Esophagus muscularis mucosa (tissue), 4 donors: ENCODE data around the gene EDIL3. TPM values are rescaled to one million over a fixed set of nuclear protein-coding genes. Genes with fewer than 3 reads are reported as not detected.

Source experiments
- DNase-seq: peaks from one replicate; pipeline ENCODE4 v3.0.0-alpha.2; 2017; ENCODE audit errors: extremely low spot score
- H3K27ac ChIP-seq, 4 donors: fragments of 200-600 bp; sonication (generic); replicated peaks in 1 of 4; 1 replicate in 3 of 4; 2 replicates in 1 of 4; pipeline ENCODE4 v1.5.1; 2016 to 2019; ENCODE audit warnings: mild to moderate bottlenecking in 1 of 4
- H3K27me3 ChIP-seq, 4 donors: fragments of 200-600 bp; sonication (generic); one replicate each; pipeline versions ENCODE4 v1.5.1 to v1.6.0; 2016 to 2019
- H3K36me3 ChIP-seq, 4 donors: fragments of 200-600 bp; sonication (generic); one replicate each; pipeline ENCODE4 v1.5.1; 2016 to 2019
- H3K4me1 ChIP-seq, 4 donors: fragments of 200-600 bp; sonication (generic); one replicate each; pipeline ENCODE4 v1.5.1; 2016 to 2019
- H3K4me3 ChIP-seq, 4 donors: fragments of 200-600 bp; sonication (generic); 1 replicate in 2 of 4; 2 replicates in 2 of 4; pipeline ENCODE4 v1.5.1; 2016 to 2019; ENCODE audit warnings: mild to moderate bottlenecking in 4 of 4, moderate library complexity in 1 of 4
- H3K9me3 ChIP-seq, 4 donors: fragments of 200-600 bp; sonication (generic); 1 replicate in 3 of 4; 2 replicates in 1 of 4; pipeline ENCODE4 v1.5.1; 2016 to 2019
- EP300 ChIP-seq: sonication (generic); formaldehyde crosslinking; IDR thresholded peaks from one replicate; pipeline ENCODE4 v1.6.1; 2017; ENCODE audit warnings: antibody characterized with exemption
- POLR2A ChIP-seq: fragments of 450-650 bp; IDR thresholded peaks from one replicate; pipeline ENCODE4 v1.6.1; 2017; ENCODE audit warnings: antibody characterized with exemption, moderate library complexity, mild to moderate bottlenecking, low read depth
- POLR2AphosphoS5 ChIP-seq, 2 donors: sonication (generic); formaldehyde crosslinking; IDR thresholded peaks; one replicate each; pipeline ENCODE4 v1.6.1; 2017; ENCODE audit warnings: antibody characterized with exemption in 2 of 2
- WGBS: methylation state at CpG from one replicate; pipeline ENCODE4 v1.1.5; 2018; 5-methylcytosine and 5-hydroxymethylcytosine counted together
- intact Hi-C: fragments of 100-400 bp; cut with DNase I; formaldehyde crosslinking; loops from one replicate; pipeline ENCODE4 v1.15.1; 2023
- total RNA-seq, 4 donors: library from RNA; depleted of rRNA; stranded (reverse); fragments of >200 nt; gene quantifications; one replicate each; pipeline versions ENCODE4 v1.1.0 to v1.2.1, GENCODE V29; 2016
- TF ChIP-seq, protein P1 (sequence below), 3 experiments: fragments of 200-600 bp in 2 of 3; fragments of 450-650 bp in 1 of 3; sonication (generic) in 2 of 3; IDR thresholded peaks; one replicate each; pipeline ENCODE4 v1.5.1; 2017 to 2019; ENCODE audit warnings: antibody characterized with exemption in 3 of 3, mild to moderate bottlenecking in 2 of 3, moderate library complexity in 1 of 3

Gene EDIL3, protein sequence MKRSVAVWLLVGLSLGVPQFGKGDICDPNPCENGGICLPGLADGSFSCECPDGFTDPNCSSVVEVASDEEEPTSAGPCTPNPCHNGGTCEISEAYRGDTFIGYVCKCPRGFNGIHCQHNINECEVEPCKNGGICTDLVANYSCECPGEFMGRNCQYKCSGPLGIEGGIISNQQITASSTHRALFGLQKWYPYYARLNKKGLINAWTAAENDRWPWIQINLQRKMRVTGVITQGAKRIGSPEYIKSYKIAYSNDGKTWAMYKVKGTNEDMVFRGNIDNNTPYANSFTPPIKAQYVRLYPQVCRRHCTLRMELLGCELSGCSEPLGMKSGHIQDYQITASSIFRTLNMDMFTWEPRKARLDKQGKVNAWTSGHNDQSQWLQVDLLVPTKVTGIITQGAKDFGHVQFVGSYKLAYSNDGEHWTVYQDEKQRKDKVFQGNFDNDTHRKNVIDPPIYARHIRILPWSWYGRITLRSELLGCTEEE
- 10 to 100 TPM in 3 of 4 donors, 1 to 10 TPM in 1; 10.0 to 17.9 (median 10.8) TPM for total RNA-seq

DNA sequence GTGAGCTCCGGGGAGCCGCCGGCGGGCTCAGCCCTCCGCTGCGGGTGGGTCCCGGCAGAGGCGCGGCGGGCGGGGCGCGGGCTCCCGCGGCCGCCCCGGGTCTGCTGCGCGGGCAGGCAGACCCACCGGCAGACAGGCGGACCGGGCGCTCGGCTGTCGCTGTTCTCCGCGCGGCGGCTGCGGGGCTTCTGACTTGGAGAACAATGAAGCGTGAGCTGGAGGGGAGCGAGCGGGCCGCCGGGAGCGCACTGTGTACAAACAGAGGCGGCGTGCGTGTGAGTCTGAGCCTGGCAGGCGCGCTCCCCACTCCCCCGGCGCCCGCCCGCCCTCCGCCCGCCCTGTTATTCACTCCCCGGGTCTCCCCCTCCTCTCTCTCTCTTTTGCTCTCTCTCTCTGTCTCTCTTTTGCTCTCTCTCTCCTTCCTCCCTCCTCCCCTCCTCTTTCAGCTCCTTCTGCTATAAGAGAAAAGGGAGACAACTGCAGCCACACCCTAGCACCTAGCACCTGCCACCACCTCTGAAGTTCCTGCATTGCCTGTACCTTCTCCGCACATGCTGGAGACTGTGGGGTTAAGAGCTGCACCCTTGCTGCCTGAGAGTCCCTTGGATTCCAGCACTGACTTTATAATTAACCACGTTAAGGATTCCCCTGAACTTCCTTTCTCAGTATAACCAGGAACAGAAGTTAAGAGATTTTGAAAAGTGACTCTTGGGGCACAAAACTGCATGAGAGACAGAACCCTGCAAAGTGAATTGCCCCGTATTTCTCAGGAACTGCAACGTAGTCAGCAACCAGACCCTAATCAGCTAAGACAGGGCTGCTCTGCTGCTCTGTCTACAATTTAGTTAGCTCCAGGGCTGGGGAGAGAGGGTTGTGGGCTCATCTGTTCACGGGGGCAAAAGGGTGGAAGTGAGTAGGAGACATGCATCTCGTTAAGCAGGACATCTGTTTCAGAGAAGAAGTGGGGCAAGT lies at the start of gene EDIL3:
Gene EDIL3, minus strand, starts transcription at position 277 of the 972 bp plus-strand sequence. CDS start 506 bp downstream, outside the sequence.
- Histone ChIP-seq H3K4me1 (peaks cover 8 to 39% (median 35%) of the 10 kb centered on the region in 4 donors), H3K9me3 (no peaks in the 10 kb centered on the region), H3K27ac (peak within 1 kb of the TSS; percentile 64 to 75 (median 70)), H3K27me3 (peaks cover 0 to 51% (median 9%) of the 10 kb centered on the region in 4 donors), H3K4me3 (peak within 1 kb of the TSS; percentile 57 to 65 (median 61)), H3K36me3 (no peaks in the 10 kb centered on the region)
- 2% methylated on average over 22 of the region's 54 CpGs for WGBS
- TF ChIP-seq, protein P1, sequence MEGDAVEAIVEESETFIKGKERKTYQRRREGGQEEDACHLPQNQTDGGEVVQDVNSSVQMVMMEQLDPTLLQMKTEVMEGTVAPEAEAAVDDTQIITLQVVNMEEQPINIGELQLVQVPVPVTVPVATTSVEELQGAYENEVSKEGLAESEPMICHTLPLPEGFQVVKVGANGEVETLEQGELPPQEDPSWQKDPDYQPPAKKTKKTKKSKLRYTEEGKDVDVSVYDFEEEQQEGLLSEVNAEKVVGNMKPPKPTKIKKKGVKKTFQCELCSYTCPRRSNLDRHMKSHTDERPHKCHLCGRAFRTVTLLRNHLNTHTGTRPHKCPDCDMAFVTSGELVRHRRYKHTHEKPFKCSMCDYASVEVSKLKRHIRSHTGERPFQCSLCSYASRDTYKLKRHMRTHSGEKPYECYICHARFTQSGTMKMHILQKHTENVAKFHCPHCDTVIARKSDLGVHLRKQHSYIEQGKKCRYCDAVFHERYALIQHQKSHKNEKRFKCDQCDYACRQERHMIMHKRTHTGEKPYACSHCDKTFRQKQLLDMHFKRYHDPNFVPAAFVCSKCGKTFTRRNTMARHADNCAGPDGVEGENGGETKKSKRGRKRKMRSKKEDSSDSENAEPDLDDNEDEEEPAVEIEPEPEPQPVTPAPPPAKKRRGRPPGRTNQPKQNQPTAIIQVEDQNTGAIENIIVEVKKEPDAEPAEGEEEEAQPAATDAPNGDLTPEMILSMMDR (IDR thresholded peaks at IDR 0.05), result no peak
- TF ChIP-seq POLR2AphosphoS5 (IDR thresholded peaks at IDR 0.05) (no peak), POLR2A (no peak), EP300 (no peak)
- DNase-seq, result no peak
- intact Hi-C loops, result no loop called here

DNA sequence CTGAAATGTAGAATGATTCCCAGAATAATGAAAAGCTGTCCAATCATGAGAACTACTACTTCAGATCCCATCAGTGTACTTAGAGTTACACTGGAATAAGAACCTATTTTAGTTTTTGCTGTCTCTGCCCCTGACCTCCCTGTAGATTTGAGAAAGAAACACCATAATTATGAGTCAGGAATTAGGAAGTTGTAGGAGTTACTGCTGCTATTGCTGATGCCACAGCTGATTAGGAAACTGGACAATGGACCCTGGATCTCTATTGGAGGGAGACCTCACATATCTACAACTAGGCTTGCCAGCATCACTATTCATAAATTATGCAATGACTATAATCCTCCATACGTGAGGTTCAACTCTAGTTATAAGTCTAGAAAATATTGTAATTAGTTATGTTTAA lies 48.8 kb upstream of the EDIL3 start:
- H3K9me3 ChIP-seq, result peaks cover 0 to 2% (median 0%) of the 10 kb centered on the region in 4 donors
- H3K27me3 ChIP-seq, result no peaks in the 10 kb centered on the region
- no peak overlapping the region for H3K4me3 ChIP-seq
- intact Hi-C loops, result no loop called here
- TF ChIP-seq POLR2AphosphoS5 (IDR thresholded peaks at IDR 0.05) (no peak), EP300 (no peak)
- TF ChIP-seq, protein P1 (IDR thresholded peaks at IDR 0.05), result no peak
- WGBS, result 85% methylated on average over 1 of the region's 1 CpG
- H3K36me3 ChIP-seq, result no peaks in the 10 kb centered on the region
- no peak for DNase-seq
- no peaks in the 10 kb centered on the region for H3K4me1 ChIP-seq
- no peak overlapping the region for H3K27ac ChIP-seq

DNA sequence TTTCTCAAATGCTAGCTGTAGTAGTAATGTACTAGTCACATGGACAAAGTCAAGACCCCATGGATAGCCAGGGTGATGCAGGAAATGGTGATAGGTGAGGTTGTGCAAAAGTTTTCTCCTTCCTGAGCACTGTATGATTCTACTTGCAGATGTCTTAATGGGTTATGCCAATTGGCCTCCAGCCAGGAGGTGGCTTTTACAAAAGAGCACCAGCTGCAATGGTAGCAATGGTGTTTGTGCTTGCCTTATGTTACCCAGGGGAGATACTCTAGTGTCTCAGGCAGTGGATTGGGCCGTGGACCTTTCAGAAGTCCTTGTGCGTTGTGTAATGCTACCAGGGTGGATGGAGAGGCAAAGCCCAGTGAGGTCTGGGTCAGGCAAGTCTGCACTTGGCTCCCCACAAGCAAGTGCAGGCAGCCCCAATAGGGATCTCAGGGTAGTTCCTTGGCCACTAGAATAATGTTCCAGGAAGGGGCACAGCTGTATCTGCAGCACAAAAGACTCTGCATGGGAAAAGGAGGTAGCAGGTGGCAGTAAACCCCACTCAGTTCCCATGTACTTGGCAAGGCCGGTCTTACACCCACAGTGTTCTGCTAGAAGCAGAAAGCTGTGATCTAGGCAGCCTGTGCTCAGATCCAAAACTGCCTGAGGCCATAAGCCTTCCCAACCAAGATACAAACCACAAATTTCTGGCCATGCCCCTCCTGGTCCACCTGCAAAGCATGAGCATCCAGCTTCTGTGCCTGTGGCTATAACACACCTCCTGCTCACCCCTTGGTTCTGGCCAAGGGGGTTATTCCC lies 46.4 kb upstream of the EDIL3 start:
- WGBS, result 90% methylated on average over 3 of the region's 3 CpGs
- no peak overlapping the region for H3K27ac ChIP-seq
- no peak for TF ChIP-seq POLR2AphosphoS5 (IDR thresholded peaks at IDR 0.05)
- no peak for TF ChIP-seq POLR2A
- TF ChIP-seq, protein P1 (IDR thresholded peaks at IDR 0.05), result no peak
- TF ChIP-seq EP300, result no peak
- H3K36me3 ChIP-seq, result no peaks in the 10 kb centered on the region
- peaks cover 0 to 6% (median 0%) of the 10 kb centered on the region in 4 donors for H3K9me3 ChIP-seq
- intact Hi-C loops, result no loop called here
- H3K4me3 ChIP-seq, result no peak overlapping the region
- no peak for DNase-seq
- H3K27me3 ChIP-seq, result no peaks in the 10 kb centered on the region
- H3K4me1 ChIP-seq, result no peaks in the 10 kb centered on the region

DNA sequence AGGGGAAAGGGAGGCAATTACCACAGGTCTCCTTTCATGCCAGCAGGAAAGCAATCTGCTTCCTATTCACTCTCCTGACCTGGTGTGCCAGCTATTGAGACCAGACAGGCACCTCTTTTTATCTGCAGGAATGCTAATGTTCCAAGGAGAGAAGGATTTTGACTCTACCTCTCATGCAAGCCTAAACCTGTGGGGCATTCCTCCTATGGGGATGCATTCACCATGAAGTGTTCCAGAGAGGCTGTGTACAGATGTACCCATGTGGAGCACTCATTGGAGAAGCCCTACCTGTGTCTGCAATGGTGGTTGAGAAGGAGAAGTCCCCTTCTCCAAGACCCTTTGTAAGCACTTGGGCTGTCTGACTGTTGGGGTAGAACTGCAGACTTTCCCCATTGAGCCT lies 45.4 kb upstream of the EDIL3 start:
- H3K27me3 ChIP-seq, result no peaks in the 10 kb centered on the region
- H3K36me3 ChIP-seq, result no peaks in the 10 kb centered on the region
- peaks cover 0 to 6% (median 0%) of the 10 kb centered on the region in 4 donors for H3K9me3 ChIP-seq
- no peak overlapping the region for H3K4me3 ChIP-seq
- no peaks in the 10 kb centered on the region for H3K4me1 ChIP-seq
- H3K27ac ChIP-seq, result no peak overlapping the region
- intact Hi-C loops, result no loop called here
- DNase-seq, result no peak
- TF ChIP-seq, protein P1 (IDR thresholded peaks at IDR 0.05), result no peak
- no peak for TF ChIP-seq EP300
- no peak for TF ChIP-seq POLR2A
- no peak for TF ChIP-seq POLR2AphosphoS5 (IDR thresholded peaks at IDR 0.05)
